K562 (cell line): ENCODE results near the gene GMEB2. TPM values are rescaled to one million over a fixed set of nuclear protein-coding genes. Genes with fewer than 3 reads are reported as not detected.
A peak's percentile ranks its signal among the peaks of the same experiment; 100 is the strongest.

ENCODE experiments used
- AFF4 ChIP-seq: sonication (generic); formaldehyde crosslinking; IDR thresholded peaks from 2 replicates; pipeline ENCODE4 v1.8.0; 2023; ENCODE audit warnings: mild to moderate bottlenecking, missing genetic modification reagents
- CUX1 ChIP-seq: fragments of 200-800 bp; sonication (Bioruptor generic); IDR thresholded peaks from 2 replicates; pipeline ENCODE4 v1.6.1; 2016; ENCODE audit warnings: missing genetic modification characterization, missing compliant biosample characterization
- UBTF ChIP-seq, 2 experiments: IDR thresholded peaks; 2 replicates each; pipeline ENCODE4 v1.6.1; 2012; ENCODE audit warnings: improper control_type of control experiment in 2 of 2, low read depth in 2 of 2, low read length in 2 of 2, borderline replicate concordance in 1 of 2
- ZNF217 ChIP-seq: sonication (generic); formaldehyde crosslinking; IDR thresholded peaks from 2 replicates; pipeline ENCODE4 v1.8.0; 2022; ENCODE audit warnings: mild to moderate bottlenecking, missing genetic modification reagents
- polyA plus RNA-seq, 8 experiments: library from polyadenylated mRNA; depleted of rRNA in 4 of 8; stranded (reverse) in 5 of 8; unstranded in 3 of 8; fragments of >200 nt; fragmentation: Nextera tagmentation in 2 of 8; fragmentation: Illumina TruSeq in 1 of 8; extraction: Ambion mirVana in 2 of 8; extraction: Trizol in 1 of 8; gene quantifications; 2 replicates each; pipeline versions ENCODE4 v1.2.1 to v1.2.3, GENCODE V29; 2011 to 2014; ENCODE audit warnings: inconsistent platforms in 1 of 8, missing spikeins in 1 of 8
- total RNA-seq, 7 experiments: library from RNA; depleted of rRNA in 6 of 7; stranded (reverse); fragments of >200 nt in 6 of 7; fragmentation: Illumina TruSeq in 2 of 7; extraction: Trizol in 2 of 7; gene quantifications; 2 replicates each; pipeline versions ENCODE4 v1.2.1 to v1.2.3, GENCODE V29; 2011 to 2021; ENCODE audit warnings: low replicate concordance in 1 of 7

GMEB2 gene
- total and polyA plus RNA-seq, 9 of the 15 experiments (the other 6 are each of a cell fraction or from before 2014, with no cell fraction given) = 0.03 to 13.9 (median 6.3) TPM

GRCh38 chr20:63657937-63658748, 31.2 kb upstream of the GMEB2 start, which contains the start of gene RTEL1 (continued):
- TF ChIP-seq UBTF (IDR thresholded peaks at IDR 0.05; ENCODE audit: borderline replicate concordance in 1 of 2, low read depth in 2 of 2, low read length in 2 of 2) (peak; percentile 33 to 80; a peak in 3 of 4 replicates), CUX1 (no peak), AFF4 (CRISPR knock-in tag) (peak; percentile 17; the same call in 1 of the 2 replicates), ZNF217 (CRISPR knock-in tag) (no peak)
